H9 (cell line): ENCODE results near the gene CTU2. TPM values are rescaled to one million over a fixed set of nuclear protein-coding genes. Genes with fewer than 3 reads are reported as not detected.

Experiments
- DNase-seq: peaks from one replicate; pipeline ENCODE4 v3.0.0-alpha.2; 2017
- H2AFZ ChIP-seq: one replicate; pipeline ENCODE4 v1.6.1; 2013; ENCODE audit warnings: mild to moderate bottlenecking, low read length, control low read depth, moderate library complexity
- H2AK5ac ChIP-seq: 2 replicates; pipeline ENCODE4 v1.6.1; 2013; ENCODE audit warnings: low read length, control low read depth, mixed read lengths; ENCODE audit not compliant: insufficient read length
- H2BK120ac ChIP-seq: one replicate; pipeline ENCODE4 v1.6.1; 2013; ENCODE audit warnings: low read depth, mild to moderate bottlenecking, low read length, control low read depth, inconsistent platforms; ENCODE audit not compliant: poor library complexity, severe bottlenecking
- H2BK12ac ChIP-seq: 2 replicates; pipeline ENCODE4 v1.6.1; 2013; ENCODE audit warnings: low read length, control low read depth, mixed read lengths, low read depth; ENCODE audit not compliant: insufficient read length
- H2BK15ac ChIP-seq: 2 replicates; pipeline ENCODE4 v1.6.1; 2013; ENCODE audit warnings: low read depth, low read length, control low read depth
- H2BK20ac ChIP-seq: one replicate; pipeline ENCODE4 v1.6.1; 2013; ENCODE audit warnings: low read depth, mild to moderate bottlenecking, low read length, control low read depth, inconsistent platforms; ENCODE audit not compliant: poor library complexity, severe bottlenecking
- H2BK5ac ChIP-seq: 2 replicates; pipeline ENCODE4 v1.6.1; 2013; ENCODE audit warnings: low read length, control low read depth, mixed read lengths; ENCODE audit not compliant: insufficient read length
- H3K14ac ChIP-seq: 2 replicates; pipeline ENCODE4 v1.6.1; 2013; ENCODE audit warnings: low read length, control low read depth; ENCODE audit not compliant: insufficient read depth
- H3K18ac ChIP-seq: 2 replicates; pipeline ENCODE4 v1.6.1; 2013; ENCODE audit warnings: low read depth, mild to moderate bottlenecking, mixed read lengths, low read length, control low read depth; ENCODE audit not compliant: insufficient read length
- H3K23ac ChIP-seq: 2 replicates; pipeline ENCODE4 v1.6.1; 2013; ENCODE audit warnings: low read length, control low read depth, mixed read lengths, low read depth; ENCODE audit not compliant: insufficient read length
- H3K23me2 ChIP-seq: 2 replicates; pipeline ENCODE4 v1.6.1; 2013; ENCODE audit warnings: low read depth, mild to moderate bottlenecking, mixed read lengths, low read length, control low read depth; ENCODE audit not compliant: insufficient read length, poor library complexity, severe bottlenecking
- H3K27ac ChIP-seq: 2 replicates; pipeline ENCODE4 v1.5.1; 2013; ENCODE audit warnings: low read length, control low read depth, mixed read lengths, low read depth; ENCODE audit not compliant: insufficient read length
- H3K27me3 ChIP-seq: 2 replicates; pipeline ENCODE4 v1.6.1; 2013; ENCODE audit warnings: low read length, control low read depth, inconsistent platforms; ENCODE audit not compliant: insufficient read depth
- H3K4ac ChIP-seq: 2 replicates; pipeline ENCODE4 v1.6.1; 2013; ENCODE audit warnings: low read depth, mild to moderate bottlenecking, control low read depth, inconsistent platforms, low read length, moderate library complexity
- H3K4me1 ChIP-seq: 2 replicates; pipeline ENCODE4 v1.6.1; 2013; ENCODE audit warnings: low read length, control low read depth, inconsistent platforms; ENCODE audit not compliant: insufficient read depth
- H3K4me2 ChIP-seq: 2 replicates; pipeline ENCODE4 v1.6.1; 2013; ENCODE audit warnings: low read length, control low read depth, mixed read lengths; ENCODE audit not compliant: insufficient read length, insufficient read depth
- H3K56ac ChIP-seq: 2 replicates; pipeline ENCODE4 v1.6.1; 2013; ENCODE audit warnings: low read depth, mild to moderate bottlenecking, mixed read lengths, low read length, control low read depth; ENCODE audit not compliant: insufficient read length
- H3K79me1 ChIP-seq: 2 replicates; pipeline ENCODE4 v1.6.1; 2013; ENCODE audit warnings: low read depth, mild to moderate bottlenecking, moderate library complexity, low read length, control low read depth, inconsistent platforms; ENCODE audit not compliant: insufficient read depth, poor library complexity, severe bottlenecking
- H3K79me2 ChIP-seq: 2 replicates; pipeline ENCODE4 v1.6.1; 2013; ENCODE audit warnings: low read length, control low read depth, inconsistent platforms; ENCODE audit not compliant: insufficient read depth
- H3K9ac ChIP-seq: 2 replicates; pipeline ENCODE4 v1.6.1; 2013; ENCODE audit warnings: low read length, control low read depth, mixed read lengths; ENCODE audit not compliant: insufficient read length; ENCODE audit errors: extremely low read depth
- H3K9me3 ChIP-seq: one replicate; pipeline ENCODE4 v1.6.1; 2013; ENCODE audit warnings: low read depth, low read length, inconsistent platforms; ENCODE audit not compliant: control insufficient read depth
- H3T11ph ChIP-seq: one replicate; pipeline ENCODE4 v1.6.1; 2013; ENCODE audit warnings: mild to moderate bottlenecking, low read length, control low read depth, inconsistent platforms
- H4K20me1 ChIP-seq: one replicate; pipeline ENCODE4 v1.6.1; 2013; ENCODE audit not compliant: control insufficient read depth, insufficient read length, insufficient read depth
- H4K5ac ChIP-seq: 2 replicates; pipeline ENCODE4 v1.6.1; 2013; ENCODE audit warnings: low read depth, mild to moderate bottlenecking, mixed read lengths, low read length, control low read depth; ENCODE audit not compliant: insufficient read length
- H4K8ac ChIP-seq: replicated peaks from 2 replicates; pipeline ENCODE4 v1.6.1; 2013; ENCODE audit warnings: low read length, control low read depth, mixed read lengths, low read depth; ENCODE audit not compliant: insufficient read length
- H4K91ac ChIP-seq: 2 replicates; pipeline ENCODE4 v1.6.1; 2013; ENCODE audit warnings: low read depth, mild to moderate bottlenecking, moderate library complexity, mixed read lengths, low read length, control low read depth; ENCODE audit not compliant: insufficient read length
- H3K27ac Mint-ChIP-seq, 3 experiments: 2 replicates in 2 of 3; 3 replicates in 1 of 3; pipeline ENCODE4 v1.8.0; 2020 to 2021; ENCODE audit warnings: mixed read lengths in 3 of 3, mild to moderate bottlenecking in 1 of 3, moderate library complexity in 1 of 3
- H3K27me3 Mint-ChIP-seq: 2 replicates; pipeline ENCODE4 v1.8.0; 2021; ENCODE audit warnings: low read depth, mild to moderate bottlenecking, moderate library complexity, mixed read lengths
- H3K36me3 Mint-ChIP-seq, 3 experiments: 2 replicates in 2 of 3; 3 replicates in 1 of 3; pipeline ENCODE4 v1.8.0; 2020 to 2021; ENCODE audit warnings: low read depth in 3 of 3, mixed read lengths in 3 of 3; ENCODE audit not compliant: insufficient read depth in 1 of 3
- H3K4me1 Mint-ChIP-seq, 2 experiments: 2 replicates each; pipeline ENCODE4 v1.8.0; 2020; ENCODE audit warnings: mixed read lengths in 2 of 2
- H3K4me3 Mint-ChIP-seq, 2 experiments: 2 replicates in 1 of 2; 3 replicates in 1 of 2; pipeline ENCODE4 v1.8.0; 2020 to 2021; ENCODE audit warnings: mild to moderate bottlenecking in 2 of 2, mixed read lengths in 2 of 2, moderate library complexity in 1 of 2
- H3K9me3 Mint-ChIP-seq, 2 experiments: 2 replicates in 1 of 2; 3 replicates in 1 of 2; pipeline ENCODE4 v1.8.0; 2020; ENCODE audit warnings: mild to moderate bottlenecking in 2 of 2, mixed read lengths in 2 of 2, moderate library complexity in 1 of 2
- WGBS: extraction: QIAGEN DNeasy Blood & Tissue Kit; methylation state at CpG from one replicate; pipeline ENCODE4 v1.1.7; 2013; ENCODE audit warnings: missing lambda C conversion rate, low lambda C conversion rate, mixed read lengths; ENCODE audit not compliant: insufficient read length; ENCODE audit errors: extremely low coverage; 5-methylcytosine and 5-hydroxymethylcytosine counted together
- total RNA-seq: library from RNA; stranded (reverse); gene quantifications from 2 replicates; pipeline ENCODE4 v1.2.1, GENCODE V29; 2021
- TF ChIP-seq, protein P1 (sequence below): fragments of 200-600 bp; sonication (generic); conservative IDR thresholded peaks from 3 replicates; pipeline ENCODE4 v1.8.0; 2021; ENCODE audit warnings: antibody characterized with exemption, mild to moderate bottlenecking

CTU2 gene
- total RNA-seq, 1 experiment from 2014 or later, result 32.8 TPM

GRCh38 chr16:88723911-88724310 lies 17.6 kb downstream of the CTU2 start:
- WGBS, result no CpG with 5 or more reads among the region's 17 CpGs
- Histone ChIP-seq H3K9me3 (no peaks in the 10 kb centered on the region), H2BK5ac (no peak overlapping the region), H3K4me2 (no peak overlapping the region), H2BK12ac (no peak overlapping the region), H3K79me2 (no peaks in the 10 kb centered on the region), H2BK120ac (no peak overlapping the region), H3K4me1 (no peaks in the 10 kb centered on the region), H4K8ac (no peak overlapping the region), H3K23me2 (no peaks in the 10 kb centered on the region), H3K9ac (no peak overlapping the region), H4K91ac (no peak overlapping the region), H3K14ac (no peak overlapping the region), H3T11ph (no peak overlapping the region), H3K23ac (no peak overlapping the region), H2BK20ac (no peak overlapping the region), H2AFZ (no peak overlapping the region), H4K20me1 (no peaks in the 10 kb centered on the region), H3K27me3 (no peaks in the 10 kb centered on the region), H2AK5ac (no peak overlapping the region), H3K56ac (no peak overlapping the region), H4K5ac (no peak overlapping the region), H2BK15ac (no peak overlapping the region), H3K4ac (no peak overlapping the region), H3K27ac (no peak overlapping the region), H3K79me1 (no peaks in the 10 kb centered on the region), H3K18ac (no peak overlapping the region)
- no peak for DNase-seq
- TF ChIP-seq, protein P1, sequence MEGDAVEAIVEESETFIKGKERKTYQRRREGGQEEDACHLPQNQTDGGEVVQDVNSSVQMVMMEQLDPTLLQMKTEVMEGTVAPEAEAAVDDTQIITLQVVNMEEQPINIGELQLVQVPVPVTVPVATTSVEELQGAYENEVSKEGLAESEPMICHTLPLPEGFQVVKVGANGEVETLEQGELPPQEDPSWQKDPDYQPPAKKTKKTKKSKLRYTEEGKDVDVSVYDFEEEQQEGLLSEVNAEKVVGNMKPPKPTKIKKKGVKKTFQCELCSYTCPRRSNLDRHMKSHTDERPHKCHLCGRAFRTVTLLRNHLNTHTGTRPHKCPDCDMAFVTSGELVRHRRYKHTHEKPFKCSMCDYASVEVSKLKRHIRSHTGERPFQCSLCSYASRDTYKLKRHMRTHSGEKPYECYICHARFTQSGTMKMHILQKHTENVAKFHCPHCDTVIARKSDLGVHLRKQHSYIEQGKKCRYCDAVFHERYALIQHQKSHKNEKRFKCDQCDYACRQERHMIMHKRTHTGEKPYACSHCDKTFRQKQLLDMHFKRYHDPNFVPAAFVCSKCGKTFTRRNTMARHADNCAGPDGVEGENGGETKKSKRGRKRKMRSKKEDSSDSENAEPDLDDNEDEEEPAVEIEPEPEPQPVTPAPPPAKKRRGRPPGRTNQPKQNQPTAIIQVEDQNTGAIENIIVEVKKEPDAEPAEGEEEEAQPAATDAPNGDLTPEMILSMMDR, result no peak
- H3K4me1 Mint-ChIP-seq, result no peaks in the 10 kb centered on the region
- peak overlapping the region in 2 of 3 experiments; percentile 14 to 18; a peak in 1 of 7 replicates for H3K27ac Mint-ChIP-seq
- no peaks in the 10 kb centered on the region; the same call in 1 of the 2 replicates for H3K27me3 Mint-ChIP-seq
- no peak overlapping the region for H3K4me3 Mint-ChIP-seq
- H3K36me3 Mint-ChIP-seq, result peaks cover 10 to 29% (median 23%) of the 10 kb centered on the region in 3 experiments; a peak in 6 of 7 replicates
- H3K9me3 Mint-ChIP-seq, result no peaks in the 10 kb centered on the region
